Stimulated activated CD4-positive, alpha-beta T cell treated with anti-CD3 and anti-CD28 coated beads, Interleukin-1b, Interleukin-23, amount 100 ng/mL, for 24 hours (primary cell): Measurements from ENCODE around the gene LRRC46.

Experiments used
- DNase-seq, 4 experiments: peaks; one replicate each; pipeline ENCODE4 v3.0.0-alpha.2; 2020; ENCODE audit warnings: low read depth in 4 of 4, low spot score in 1 of 4

LRRC46 gene

GRCh38 chr17:47808830-47809480 is 22.5 kb upstream of the LRRC46 start:
- DNase-seq, result no peak

DNA sequence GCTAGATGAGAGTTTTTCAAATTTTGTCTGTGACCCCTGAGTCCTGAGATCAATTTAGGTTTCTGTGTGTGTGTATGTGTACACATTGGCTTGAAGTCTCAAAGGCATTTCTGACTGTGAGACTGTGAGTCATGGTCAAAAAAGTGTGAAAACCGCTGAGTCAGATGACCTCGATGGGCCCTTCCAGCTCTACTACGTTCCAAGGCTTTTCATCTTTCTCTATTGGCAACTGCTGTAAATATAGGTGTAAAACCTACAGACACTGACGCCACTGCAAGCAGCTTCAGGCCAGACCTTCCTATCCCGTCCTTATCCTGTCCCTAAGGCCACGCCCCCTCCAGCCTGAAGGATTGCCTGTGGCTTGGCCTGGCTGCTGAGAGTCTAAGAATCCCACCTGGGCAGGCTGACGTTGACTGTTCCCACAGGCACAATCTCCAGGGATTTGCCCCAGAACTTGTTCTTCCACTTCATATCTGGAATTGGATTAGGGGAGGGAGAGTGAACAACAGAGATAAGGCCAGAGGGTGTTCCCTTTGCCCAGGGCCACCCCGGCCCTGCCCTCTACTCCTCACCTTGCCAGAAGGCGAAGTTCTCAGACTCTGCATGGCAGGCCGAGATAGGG is 21.2 kb upstream of the LRRC46 start:
- no peak for DNase-seq

- no peak for DNase-seq
These were observed 20.4 kb upstream of the LRRC46 start for GRCh38 chr17:47810901-47811635.

- no peak for DNase-seq
These were observed 19.8 kb upstream of the LRRC46 start for GRCh38 chr17:47811709-47812108.

DNA sequence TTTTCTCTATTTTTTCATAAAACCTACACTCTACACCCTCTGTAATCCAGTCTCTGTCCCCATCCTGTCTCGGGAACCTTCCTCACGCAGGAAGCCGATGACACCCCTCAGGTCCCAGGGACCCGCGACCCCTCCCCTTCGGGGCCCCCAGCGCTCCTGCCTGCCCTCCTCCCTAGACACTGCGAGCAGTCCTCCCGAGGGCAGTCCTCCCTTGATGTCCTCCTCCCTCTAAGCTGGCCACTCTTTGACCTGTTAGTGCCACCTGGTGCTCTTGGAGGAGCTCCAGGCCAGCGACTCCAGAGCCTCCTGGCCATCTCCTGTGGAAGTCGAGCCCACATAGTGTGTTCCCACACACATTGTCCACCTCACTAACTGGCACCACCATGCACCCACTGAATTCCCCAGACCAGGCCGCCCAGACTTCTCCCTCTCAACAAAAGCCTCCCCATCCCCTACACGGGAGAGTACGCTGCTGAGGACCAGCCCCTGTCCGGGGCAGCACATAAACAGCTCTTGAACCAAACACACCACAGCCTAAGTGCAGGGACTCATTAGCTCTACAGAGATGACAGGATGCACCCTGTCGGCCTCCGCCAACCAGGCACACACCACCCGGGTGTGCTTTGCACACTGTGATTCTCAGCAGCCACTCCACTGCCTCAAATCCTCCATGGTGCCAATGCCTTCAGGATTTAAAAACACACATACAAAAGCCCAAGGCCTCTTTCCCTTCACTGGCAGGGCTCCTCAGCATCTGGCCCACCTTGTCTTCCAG is 19.1 kb upstream of the LRRC46 start:
- DNase-seq, result no peak

DNA sequence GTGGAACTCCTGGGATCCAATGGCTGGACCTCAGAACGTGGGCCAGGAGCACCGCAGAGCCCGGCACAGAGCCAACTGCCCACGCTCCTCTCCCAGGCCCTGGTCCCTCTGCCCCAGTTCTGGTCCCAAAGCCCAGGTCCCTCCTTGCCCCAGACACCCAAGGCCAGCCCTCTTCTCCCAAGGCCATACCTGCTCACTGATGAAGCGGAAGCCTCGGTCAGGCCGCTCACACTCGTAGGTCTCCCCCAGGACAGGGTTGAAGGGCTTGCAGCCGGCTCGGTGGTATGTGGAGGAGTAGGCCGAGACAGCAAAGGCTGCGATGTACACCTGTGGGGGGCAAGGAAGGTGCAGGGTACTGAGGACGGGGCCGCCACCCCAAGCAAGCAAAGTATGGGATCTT is 18.4 kb upstream of the LRRC46 start:
- DNase-seq, result no peak

GRCh38 chr17:47813512-47814031 is 17.9 kb upstream of the LRRC46 start:
- DNase-seq, result no peak

GRCh38 chr17:47815106-47815918 is 16.2 kb upstream of the LRRC46 start:
- no peak for DNase-seq

DNA sequence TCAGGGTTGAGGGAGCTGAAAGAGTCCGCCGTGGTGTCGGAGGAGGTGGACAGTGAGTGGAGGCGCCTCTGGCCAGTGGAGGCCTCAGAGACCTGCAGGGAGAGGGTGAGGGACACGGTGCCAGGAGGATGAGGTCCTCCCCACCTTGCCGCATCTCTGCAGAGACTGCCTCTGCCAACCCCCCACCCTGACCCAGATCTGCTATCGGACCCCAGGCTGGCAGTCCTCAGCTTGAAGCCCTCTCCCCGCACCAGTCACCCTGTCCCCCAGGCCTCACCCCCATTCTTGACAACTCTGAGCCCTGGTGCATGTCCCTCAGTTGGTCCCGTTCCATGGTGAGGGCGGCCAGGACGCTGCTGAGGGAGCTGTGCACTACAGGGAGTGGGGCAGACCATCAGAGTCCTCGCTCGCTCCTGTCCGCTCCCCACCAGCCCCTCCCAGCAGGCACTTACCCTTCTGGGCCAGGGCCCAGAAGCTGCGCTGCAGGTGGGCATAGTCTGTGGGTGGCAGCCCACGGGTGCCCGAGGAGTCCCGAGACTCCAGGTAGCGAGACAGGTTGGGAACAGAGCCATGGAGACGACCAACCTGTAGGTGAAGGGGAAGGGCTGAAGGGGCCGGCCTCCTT is 15.2 kb upstream of the LRRC46 start:
- DNase-seq, result no peak

- DNase-seq, result no peak
These were observed 14.5 kb upstream of the LRRC46 start for GRCh38 chr17:47816947-47817346.

DNA sequence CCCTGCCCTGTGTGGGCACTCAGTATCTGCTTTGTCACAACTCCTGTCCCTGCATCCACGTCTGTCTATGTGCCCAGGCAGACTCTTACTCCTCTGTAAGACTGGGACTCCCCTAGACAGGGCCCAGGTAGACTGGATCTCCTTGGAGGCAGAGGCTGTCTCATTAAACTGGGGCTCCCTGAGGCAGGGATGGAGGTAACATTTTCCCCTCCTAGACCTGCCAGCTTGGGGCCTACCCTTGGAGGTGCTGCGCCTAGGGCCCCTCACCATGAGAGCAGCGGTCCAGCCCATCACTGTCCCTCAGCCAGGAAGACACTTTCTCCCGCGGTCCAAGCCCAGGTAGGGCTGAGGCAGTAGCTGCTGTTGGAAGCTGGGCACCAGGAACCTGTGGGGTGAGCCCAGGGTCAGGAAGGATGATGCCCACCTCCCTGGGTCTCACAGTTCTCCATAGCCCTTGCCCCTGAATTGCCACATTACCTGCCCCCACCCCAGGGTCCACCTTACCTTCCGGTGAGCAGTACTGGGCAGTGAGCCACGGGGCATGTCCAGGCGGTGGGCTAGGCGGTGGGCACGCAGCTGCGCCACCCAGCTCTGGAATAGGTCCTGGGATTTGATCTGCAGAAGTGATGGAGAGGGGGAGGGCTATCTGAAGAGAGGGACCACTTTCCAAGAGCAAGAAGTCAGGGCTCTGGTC is 13.3 kb upstream of the LRRC46 start:
- DNase-seq, result no peak

DNA sequence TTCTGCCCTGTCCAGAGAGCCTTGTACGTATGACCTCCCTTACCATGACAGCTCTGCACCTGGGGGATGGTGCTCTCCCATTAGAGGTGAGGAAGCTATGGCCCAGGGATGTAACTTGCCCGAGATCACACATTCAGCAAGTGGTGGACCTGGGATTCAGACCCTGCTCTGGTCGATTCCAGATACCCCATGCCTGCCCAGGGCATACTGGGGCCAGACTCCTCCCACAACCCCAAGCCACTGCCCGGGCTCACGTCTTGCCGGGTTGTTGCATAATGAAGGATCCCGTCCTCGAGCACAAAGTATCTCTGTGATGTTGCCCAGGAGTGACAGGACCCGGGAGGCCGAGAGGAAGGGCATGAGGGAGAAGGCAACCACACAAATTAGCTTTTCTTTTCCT is 12.0 kb upstream of the LRRC46 start:
- DNase-seq, result no peak

GRCh38 chr17:47820033-47820789 is 11.3 kb upstream of the LRRC46 start:
- DNase-seq, result no peak

GRCh38 chr17:47821031-47821423 is 10.4 kb upstream of the LRRC46 start:
- no peak for DNase-seq

GRCh38 chr17:47821424-47822391 is 9.8 kb upstream of the LRRC46 start, which contains the start of gene OSBPL7:
OSBPL7 (minus strand) TSS chr17:47821794; CDS start chr17:47820278, 1,516 bp downstream.
- peak; percentile 38 to 66 (median 48) for DNase-seq

GRCh38 chr17:47822785-47823184 is 8.7 kb upstream of the LRRC46 start:
- no peak for DNase-seq

DNA sequence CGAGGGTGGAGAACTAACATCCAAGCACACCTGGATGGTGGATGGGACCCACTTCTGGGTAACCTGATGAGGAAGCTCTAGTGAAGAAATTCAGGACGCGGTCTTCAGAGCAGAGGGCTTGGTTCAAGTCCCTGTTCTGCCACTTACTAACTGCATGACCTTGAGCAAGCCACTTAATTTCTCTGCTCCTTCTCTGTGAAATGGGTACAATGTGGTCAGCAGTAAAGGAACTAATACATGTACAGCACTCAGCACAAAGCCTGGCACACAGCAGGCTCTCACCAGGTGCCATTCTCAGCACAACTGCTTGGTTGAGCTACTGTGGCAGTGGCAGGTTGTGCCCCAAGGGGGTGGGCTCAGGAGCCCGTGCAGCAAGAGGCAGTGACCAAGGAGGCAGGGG is 8.0 kb upstream of the LRRC46 start:
- DNase-seq, result no peak

DNA sequence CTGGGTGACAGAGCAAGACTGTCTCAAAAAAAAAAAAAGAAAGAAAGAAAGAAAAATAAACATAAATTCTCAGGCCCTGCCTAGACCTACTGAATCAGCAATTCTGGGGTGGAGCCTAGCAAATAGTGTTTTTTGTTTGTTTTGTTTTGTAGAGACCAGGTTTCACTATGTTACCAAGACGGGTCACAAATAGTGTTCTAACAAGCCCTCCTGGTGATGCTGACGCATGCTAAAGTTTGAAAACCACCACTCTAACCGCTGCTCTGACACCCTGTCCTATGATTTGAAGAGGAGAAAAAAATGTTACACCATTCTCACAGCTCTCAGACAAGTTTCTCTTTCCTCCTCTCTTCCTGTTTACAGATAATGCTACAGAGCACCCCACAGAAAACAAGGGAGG is 1.6 kb upstream of the LRRC46 start:
- DNase-seq, result no peak
